ENCODE results near the gene EIF1B.

DNA sequence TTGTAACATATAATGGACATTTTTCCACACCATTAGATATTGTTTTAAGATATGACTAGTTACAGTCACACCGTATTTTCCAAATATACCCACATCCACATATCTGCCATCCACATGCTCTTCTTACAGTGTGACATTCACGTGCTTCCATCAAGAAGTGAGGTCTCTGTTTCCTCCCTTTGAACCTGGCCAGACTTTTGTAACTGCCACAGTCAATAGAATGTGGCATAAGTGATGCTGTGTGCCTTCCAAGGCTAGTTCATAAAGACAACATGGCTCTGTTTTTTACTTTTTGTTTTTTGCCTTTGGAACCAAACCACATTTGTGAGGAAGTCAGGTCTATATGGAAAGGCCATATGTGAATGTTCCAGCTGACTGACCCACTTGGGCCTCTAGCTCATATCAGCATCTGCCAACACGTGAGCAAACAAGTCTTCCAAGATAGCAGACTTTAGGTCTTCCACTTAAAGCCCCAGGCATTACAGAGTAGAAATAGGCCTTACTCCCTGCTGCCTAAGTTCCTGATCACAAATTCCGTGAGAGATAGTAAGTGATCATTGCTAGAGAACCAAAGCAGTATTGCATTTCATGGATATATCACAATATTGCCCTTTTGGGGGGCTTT is 27.1 kb downstream of the EIF1B start:
- TF ChIP-seq EZH2 (IDR thresholded peaks at IDR 0.05; ENCODE audit: insufficient read depth, poor library complexity, severe bottlenecking) (no peak), EZH2phosphoT487 (IDR thresholded peaks at IDR 0.05; ENCODE audit: insufficient read depth, low read depth) (no peak)

All from GM23248 (cell line).